T-helper 17 cell (primary cell): Measurements from ENCODE around the gene C3orf18. TPM values are rescaled to one million over a fixed set of nuclear protein-coding genes. Genes with fewer than 3 reads are reported as not detected.

Experiments
- ATAC-seq: fragments of 150-1000 bp; cut with Tn5 transposase; 2 replicates; pipeline ENCODE4 v1.10.0; 2021; ENCODE audit warnings: mild to moderate bottlenecking, moderate library complexity
- DNase-seq, 3 donors: peaks; one replicate each; pipeline versions ENCODE4 v3.0.0 to v3.0.0-alpha.2; 2020 to 2021
- H3K9me3 ChIP-seq: one replicate; pipeline ENCODE4 v1.7.0; 2013; ENCODE audit warnings: low read length, mild to moderate bottlenecking; ENCODE audit not compliant: control insufficient read depth, poor library complexity, severe bottlenecking
- H3K27ac Mint-ChIP-seq: one replicate; pipeline ENCODE4 v1.8.0; 2022; ENCODE audit warnings: mild to moderate bottlenecking, moderate library complexity, mixed read lengths
- H3K27me3 Mint-ChIP-seq: one replicate; pipeline ENCODE4 v1.8.0; 2022; ENCODE audit warnings: mixed read lengths
- H3K36me3 Mint-ChIP-seq: one replicate; pipeline ENCODE4 v1.8.0; 2022; ENCODE audit warnings: low read depth, mixed read lengths
- H3K4me1 Mint-ChIP-seq: one replicate; pipeline ENCODE4 v1.8.0; 2022; ENCODE audit warnings: mild to moderate bottlenecking, mixed read lengths
- H3K4me3 Mint-ChIP-seq: one replicate; pipeline ENCODE4 v1.8.0; 2022; ENCODE audit warnings: mild to moderate bottlenecking, moderate library complexity, mixed read lengths
- total RNA-seq, 4 donors: library from RNA in 2 of 4; stranded (reverse) in 2 of 4; gene quantifications; one replicate each; pipeline ENCODE4 v1.2.3 and lab custom pipeline; 2022 to 2026

C3orf18 gene
- total RNA-seq, 2 donors from 2014 or later, result 15.0 to 17.1 TPM

- no peak overlapping the region for H3K4me3 Mint-ChIP-seq
- DNase-seq, result no peak
- peaks cover 22% of the 10 kb centered on the region for H3K4me1 Mint-ChIP-seq
- ATAC-seq, result no peak
- peak overlapping the region; percentile 68 for H3K27ac Mint-ChIP-seq
- H3K36me3 Mint-ChIP-seq, result no peaks in the 10 kb centered on the region
- H3K9me3 ChIP-seq, result no peaks in the 10 kb centered on the region
- no peaks in the 10 kb centered on the region for H3K27me3 Mint-ChIP-seq
Observed at GRCh38 chr3:50564321-50564720, 3.2 kb downstream of the C3orf18 start.

DNA sequence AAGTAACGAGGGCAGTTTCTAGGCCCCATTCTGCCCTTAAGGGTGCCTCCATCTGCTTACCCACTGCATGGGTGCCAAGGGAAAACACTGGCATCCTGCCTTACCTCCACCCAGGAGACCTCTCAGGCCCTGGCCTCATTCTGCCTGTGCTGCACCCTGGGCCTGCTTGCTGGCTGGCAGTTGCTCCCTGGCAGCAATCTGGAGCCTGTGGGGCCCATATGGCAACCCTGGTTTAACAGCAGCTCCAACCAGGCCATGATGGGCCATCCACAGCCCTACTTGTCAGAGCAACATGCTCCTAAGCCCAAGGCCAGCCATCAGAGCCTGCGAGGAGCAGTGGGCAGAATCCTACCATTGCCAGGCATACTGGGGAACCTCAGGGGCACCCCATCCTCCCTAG lies 3.7 kb downstream of the C3orf18 start:
- Mint-ChIP-seq H3K27me3 (no peaks in the 10 kb centered on the region), H3K4me3 (no peak overlapping the region), H3K27ac (no peak overlapping the region), H3K36me3 (no peaks in the 10 kb centered on the region), H3K4me1 (peaks cover 21% of the 10 kb centered on the region)
- no peak for ATAC-seq
- no peaks in the 10 kb centered on the region for H3K9me3 ChIP-seq
- no peak for DNase-seq

DNA sequence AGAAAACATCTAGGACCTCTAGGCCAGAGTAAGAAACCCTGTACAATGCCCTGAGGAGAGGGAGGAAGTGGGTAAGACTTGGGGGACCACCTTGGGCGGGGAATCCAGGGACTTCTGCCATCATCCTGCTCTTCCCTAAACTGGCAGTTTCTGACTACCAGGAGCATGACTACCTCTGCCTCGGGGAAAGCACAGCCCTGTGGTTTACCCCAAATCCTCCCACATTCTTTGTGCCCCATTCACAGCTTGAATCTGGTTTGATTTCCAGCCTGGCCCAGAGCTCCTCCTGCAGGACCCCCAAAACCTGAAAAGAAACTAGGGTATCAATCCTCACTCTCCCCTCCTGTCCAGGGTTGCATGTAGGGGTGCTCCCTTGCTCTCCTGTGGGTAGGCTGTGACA lies 4.7 kb downstream of the C3orf18 start:
- ATAC-seq (no peak), DNase-seq (no peak)
- H3K27ac Mint-ChIP-seq, result no peak overlapping the region
- peaks cover 18% of the 10 kb centered on the region for H3K4me1 Mint-ChIP-seq
- no peaks in the 10 kb centered on the region for H3K36me3 Mint-ChIP-seq
- no peak overlapping the region for H3K4me3 Mint-ChIP-seq
- no peaks in the 10 kb centered on the region for H3K9me3 ChIP-seq
- H3K27me3 Mint-ChIP-seq, result no peaks in the 10 kb centered on the region

- H3K27ac Mint-ChIP-seq, result no peak overlapping the region
- DNase-seq, result no peak
- peaks cover 9% of the 10 kb centered on the region for H3K4me1 Mint-ChIP-seq
- H3K27me3 Mint-ChIP-seq, result no peaks in the 10 kb centered on the region
- no peaks in the 10 kb centered on the region for H3K9me3 ChIP-seq
- H3K4me3 Mint-ChIP-seq, result no peak overlapping the region
- no peak for ATAC-seq
- H3K36me3 Mint-ChIP-seq, result no peaks in the 10 kb centered on the region
Observed at GRCh38 chr3:50559702-50560101, 7.8 kb downstream of the C3orf18 start.

- H3K4me1 Mint-ChIP-seq, result peaks cover 3% of the 10 kb centered on the region
- ATAC-seq (no peak), DNase-seq (no peak)
- no peaks in the 10 kb centered on the region for H3K36me3 Mint-ChIP-seq
- H3K4me3 Mint-ChIP-seq, result no peak overlapping the region
- H3K9me3 ChIP-seq, result no peaks in the 10 kb centered on the region
- no peak overlapping the region for H3K27ac Mint-ChIP-seq
- H3K27me3 Mint-ChIP-seq, result no peaks in the 10 kb centered on the region
Observed at GRCh38 chr3:50557915-50558314, 9.6 kb downstream of the C3orf18 start.

GRCh38 chr3:50557106-50557505 lies 10.4 kb downstream of the C3orf18 start:
- Mint-ChIP-seq H3K4me1 (peaks cover 2% of the 10 kb centered on the region), H3K4me3 (no peak overlapping the region), H3K27me3 (no peaks in the 10 kb centered on the region), H3K36me3 (no peaks in the 10 kb centered on the region), H3K27ac (no peak overlapping the region)
- DNase-seq, result no peak
- ATAC-seq, result no peak
- H3K9me3 ChIP-seq, result no peaks in the 10 kb centered on the region

DNA sequence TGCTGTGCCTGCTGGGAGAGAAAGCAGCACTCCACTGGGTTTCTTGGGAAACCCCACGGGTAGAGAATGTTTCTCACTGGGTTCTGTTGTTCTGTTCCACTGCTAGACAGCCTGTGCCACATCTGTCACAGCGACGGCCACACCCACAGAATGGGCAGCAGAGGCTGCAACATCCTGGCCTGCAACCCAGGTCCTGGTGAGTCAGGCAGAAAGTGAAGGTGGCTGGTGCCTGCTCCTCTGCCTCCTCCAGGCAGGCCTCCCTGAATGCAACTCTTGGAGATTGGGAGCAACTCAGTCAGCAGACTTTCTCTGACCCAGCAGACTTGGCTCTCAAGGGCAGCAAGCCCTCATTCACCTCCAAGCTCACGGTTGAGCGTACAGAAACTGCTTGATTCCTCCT lies 13.0 kb downstream of the C3orf18 start:
- H3K27ac Mint-ChIP-seq, result no peak overlapping the region
- no peak for ATAC-seq
- H3K36me3 Mint-ChIP-seq, result no peaks in the 10 kb centered on the region
- H3K9me3 ChIP-seq, result no peaks in the 10 kb centered on the region
- peaks cover 2% of the 10 kb centered on the region for H3K4me1 Mint-ChIP-seq
- no peak overlapping the region for H3K4me3 Mint-ChIP-seq
- DNase-seq, result no peak
- no peaks in the 10 kb centered on the region for H3K27me3 Mint-ChIP-seq

DNA sequence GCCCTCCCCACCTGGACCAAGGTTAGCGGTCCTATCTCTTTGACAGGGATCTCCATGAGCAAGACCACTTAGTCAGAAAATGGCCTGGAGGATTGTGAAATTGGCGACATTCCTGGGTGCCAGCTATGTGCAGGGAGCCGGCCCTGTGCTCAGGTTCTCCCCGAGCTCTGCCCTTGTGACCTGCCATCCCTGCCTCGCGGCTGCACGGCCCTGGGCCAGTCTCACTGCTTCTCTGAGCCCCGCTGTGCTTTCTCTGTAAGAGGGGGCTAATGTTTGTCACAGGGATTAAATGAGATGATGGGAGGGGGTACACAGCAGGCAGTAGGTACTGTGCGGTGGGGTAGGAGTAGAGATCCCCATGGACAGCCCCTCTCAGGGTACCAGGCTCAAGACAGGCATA lies 14.9 kb downstream of the C3orf18 start:
- no peaks in the 10 kb centered on the region for H3K4me1 Mint-ChIP-seq
- H3K27ac Mint-ChIP-seq, result no peak overlapping the region
- no peak for DNase-seq
- H3K4me3 Mint-ChIP-seq, result no peak overlapping the region
- no peak for ATAC-seq
- no peaks in the 10 kb centered on the region for H3K9me3 ChIP-seq
- no peaks in the 10 kb centered on the region for H3K27me3 Mint-ChIP-seq
- H3K36me3 Mint-ChIP-seq, result no peaks in the 10 kb centered on the region

GRCh38 chr3:50551681-50552435 lies 15.7 kb downstream of the C3orf18 start:
- Mint-ChIP-seq H3K4me3 (no peak overlapping the region), H3K27me3 (no peaks in the 10 kb centered on the region), H3K4me1 (no peaks in the 10 kb centered on the region), H3K27ac (no peak overlapping the region), H3K36me3 (no peaks in the 10 kb centered on the region)
- DNase-seq (no peak), ATAC-seq (peak; percentile 32)
- H3K9me3 ChIP-seq, result no peaks in the 10 kb centered on the region

DNA sequence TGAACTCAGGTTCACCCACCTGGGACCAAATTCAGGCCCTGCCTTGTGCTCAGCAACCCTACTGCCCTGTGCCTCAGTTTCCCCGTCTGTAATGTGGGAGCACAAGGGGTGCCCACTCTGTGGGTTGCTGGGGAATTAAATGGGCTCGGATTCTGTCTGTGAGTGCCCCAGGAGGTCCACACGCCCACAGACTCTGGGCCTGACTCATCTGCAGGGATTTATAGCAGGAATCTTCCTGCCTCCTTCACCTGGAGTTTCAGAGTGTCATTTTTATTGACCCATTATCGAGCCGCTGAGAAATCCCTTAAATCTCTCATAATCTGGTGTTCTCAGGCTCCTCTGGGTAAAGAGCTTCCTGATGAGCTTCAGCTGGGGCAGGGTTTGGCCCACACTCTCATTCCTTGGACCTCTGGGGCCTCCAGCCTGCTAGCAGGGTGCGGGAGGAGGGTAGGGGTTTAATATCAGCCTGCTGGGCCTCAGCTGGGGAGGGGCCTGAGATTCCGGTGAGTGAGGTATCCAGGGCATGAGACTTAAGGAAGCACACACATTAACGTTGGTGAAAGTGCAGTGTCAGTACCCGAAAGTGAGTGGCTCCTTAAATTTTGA lies 16.4 kb downstream of the C3orf18 start:
- Mint-ChIP-seq H3K27ac (no peak overlapping the region), H3K27me3 (no peaks in the 10 kb centered on the region), H3K4me1 (no peaks in the 10 kb centered on the region), H3K36me3 (no peaks in the 10 kb centered on the region), H3K4me3 (no peak overlapping the region)
- ATAC-seq, result no peak
- H3K9me3 ChIP-seq, result no peaks in the 10 kb centered on the region
- DNase-seq, result no peak

GRCh38 chr3:50550079-50550736 lies 17.3 kb downstream of the C3orf18 start:
- DNase-seq, result peak; percentile 30 to 55 (median 35)
- H3K27me3 Mint-ChIP-seq, result no peaks in the 10 kb centered on the region

DNA sequence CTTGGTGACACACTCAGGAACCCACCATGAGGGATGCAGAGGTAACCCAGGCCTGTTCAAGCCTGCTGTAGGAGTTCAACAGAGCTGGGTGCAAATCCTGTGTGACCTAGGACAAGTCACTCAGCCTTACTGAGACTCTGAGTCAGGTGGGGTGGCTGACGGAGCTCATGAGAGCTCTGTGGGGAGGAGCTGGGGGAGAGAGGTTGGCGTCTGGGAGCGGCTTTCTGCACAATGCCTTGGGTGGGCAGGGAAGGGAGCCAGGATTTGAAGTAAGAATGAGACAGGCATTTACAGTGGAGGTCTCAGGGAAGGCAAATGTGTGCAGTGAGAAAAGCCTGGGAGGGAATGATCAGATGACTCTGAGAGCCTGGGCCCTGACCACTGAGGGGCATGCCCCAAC lies 18.3 kb downstream of the C3orf18 start:
- Mint-ChIP-seq H3K4me3 (no peak overlapping the region), H3K27ac (no peak overlapping the region), H3K4me1 (no peaks in the 10 kb centered on the region), H3K36me3 (no peaks in the 10 kb centered on the region), H3K27me3 (no peaks in the 10 kb centered on the region)
- H3K9me3 ChIP-seq, result no peaks in the 10 kb centered on the region
- DNase-seq (no peak), ATAC-seq (no peak)

More at GRCh38 chr3:50550079-50550736, 17.3 kb downstream of the C3orf18 start:
- Mint-ChIP-seq H3K27ac (no peak overlapping the region), H3K36me3 (no peaks in the 10 kb centered on the region), H3K4me3 (no peak overlapping the region), H3K4me1 (no peaks in the 10 kb centered on the region)
- no peaks in the 10 kb centered on the region for H3K9me3 ChIP-seq
- peak; percentile 76 for ATAC-seq

GRCh38 chr3:50545781-50546180 lies 21.8 kb downstream of the C3orf18 start:
- no peak for ATAC-seq
- DNase-seq, result no peak
- Mint-ChIP-seq H3K4me3 (no peak overlapping the region), H3K36me3 (no peaks in the 10 kb centered on the region), H3K27ac (no peak overlapping the region), H3K4me1 (peaks cover 4% of the 10 kb centered on the region), H3K27me3 (peaks cover 6% of the 10 kb centered on the region)
- H3K9me3 ChIP-seq, result no peaks in the 10 kb centered on the region
